Measurements from ENCODE around the gene LRWD1.
"Not testable (repeated sequence)": the region's sequence is repeated elsewhere in the genome, so short reads cannot be mapped to it uniquely, and the experiment has no call there.

The LRWD1 gene

DNA sequence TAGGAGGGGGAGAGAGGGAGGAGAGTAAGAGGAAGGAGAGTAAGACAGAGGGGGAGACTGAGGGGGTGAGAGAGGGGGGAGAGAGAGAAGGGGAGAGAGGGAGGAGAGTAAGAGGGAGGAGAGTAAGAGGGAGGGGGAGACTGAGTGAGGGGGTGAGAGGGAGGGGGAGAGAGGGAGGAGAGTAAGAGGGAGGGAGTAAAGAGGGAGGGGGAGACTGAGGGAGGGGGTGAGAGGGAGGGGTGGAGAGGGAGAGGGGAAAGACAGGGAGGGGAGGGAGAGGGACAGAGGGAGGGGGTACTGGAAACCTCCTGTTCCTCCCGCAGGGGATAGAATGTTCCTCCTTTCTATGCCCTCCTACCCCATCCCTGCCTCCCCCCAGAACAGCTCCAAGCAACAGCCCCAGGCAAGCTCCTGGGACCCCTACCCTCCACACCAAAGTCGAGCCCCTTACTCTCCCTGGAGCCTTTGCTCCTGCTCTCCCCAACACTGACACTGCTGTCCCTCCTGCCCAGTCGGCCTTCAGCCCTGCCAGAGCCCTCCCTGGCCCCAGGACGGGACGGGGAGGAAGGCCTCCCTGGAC lies 47.9 kb downstream of the LRWD1 start (continued):
- TF ChIP-seq, protein P1, sequence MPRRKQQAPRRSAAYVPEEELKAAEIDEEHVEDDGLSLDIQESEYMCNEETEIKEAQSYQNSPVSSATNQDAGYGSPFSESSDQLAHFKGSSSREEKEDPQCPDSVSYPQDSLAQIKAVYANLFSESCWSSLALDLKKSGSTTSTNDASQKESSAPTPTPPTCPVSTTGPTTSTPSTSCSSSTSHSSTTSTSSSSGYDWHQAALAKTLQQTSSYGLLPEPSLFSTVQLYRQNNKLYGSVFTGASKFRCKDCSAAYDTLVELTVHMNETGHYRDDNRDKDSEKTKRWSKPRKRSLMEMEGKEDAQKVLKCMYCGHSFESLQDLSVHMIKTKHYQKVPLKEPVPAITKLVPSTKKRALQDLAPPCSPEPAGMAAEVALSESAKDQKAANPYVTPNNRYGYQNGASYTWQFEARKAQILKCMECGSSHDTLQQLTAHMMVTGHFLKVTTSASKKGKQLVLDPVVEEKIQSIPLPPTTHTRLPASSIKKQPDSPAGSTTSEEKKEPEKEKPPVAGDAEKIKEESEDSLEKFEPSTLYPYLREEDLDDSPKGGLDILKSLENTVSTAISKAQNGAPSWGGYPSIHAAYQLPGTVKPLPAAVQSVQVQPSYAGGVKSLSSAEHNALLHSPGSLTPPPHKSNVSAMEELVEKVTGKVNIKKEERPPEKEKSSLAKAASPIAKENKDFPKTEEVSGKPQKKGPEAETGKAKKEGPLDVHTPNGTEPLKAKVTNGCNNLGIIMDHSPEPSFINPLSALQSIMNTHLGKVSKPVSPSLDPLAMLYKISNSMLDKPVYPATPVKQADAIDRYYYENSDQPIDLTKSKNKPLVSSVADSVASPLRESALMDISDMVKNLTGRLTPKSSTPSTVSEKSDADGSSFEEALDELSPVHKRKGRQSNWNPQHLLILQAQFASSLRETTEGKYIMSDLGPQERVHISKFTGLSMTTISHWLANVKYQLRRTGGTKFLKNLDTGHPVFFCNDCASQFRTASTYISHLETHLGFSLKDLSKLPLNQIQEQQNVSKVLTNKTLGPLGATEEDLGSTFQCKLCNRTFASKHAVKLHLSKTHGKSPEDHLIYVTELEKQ (tag by site-specific recombination; IDR thresholded peaks at IDR 0.05; ENCODE audit: borderline replicate concordance) = 0 out of 2 replicates have a peak, but pooled peaks have one; percentile 30
- TF ChIP-seq, protein P2, sequence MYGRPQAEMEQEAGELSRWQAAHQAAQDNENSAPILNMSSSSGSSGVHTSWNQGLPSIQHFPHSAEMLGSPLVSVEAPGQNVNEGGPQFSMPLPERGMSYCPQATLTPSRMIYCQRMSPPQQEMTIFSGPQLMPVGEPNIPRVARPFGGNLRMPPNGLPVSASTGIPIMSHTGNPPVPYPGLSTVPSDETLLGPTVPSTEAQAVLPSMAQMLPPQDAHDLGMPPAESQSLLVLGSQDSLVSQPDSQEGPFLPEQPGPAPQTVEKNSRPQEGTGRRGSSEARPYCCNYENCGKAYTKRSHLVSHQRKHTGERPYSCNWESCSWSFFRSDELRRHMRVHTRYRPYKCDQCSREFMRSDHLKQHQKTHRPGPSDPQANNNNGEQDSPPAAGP (tag by site-specific recombination; IDR thresholded peaks at IDR 0.05) = peak; percentile 91

DNA sequence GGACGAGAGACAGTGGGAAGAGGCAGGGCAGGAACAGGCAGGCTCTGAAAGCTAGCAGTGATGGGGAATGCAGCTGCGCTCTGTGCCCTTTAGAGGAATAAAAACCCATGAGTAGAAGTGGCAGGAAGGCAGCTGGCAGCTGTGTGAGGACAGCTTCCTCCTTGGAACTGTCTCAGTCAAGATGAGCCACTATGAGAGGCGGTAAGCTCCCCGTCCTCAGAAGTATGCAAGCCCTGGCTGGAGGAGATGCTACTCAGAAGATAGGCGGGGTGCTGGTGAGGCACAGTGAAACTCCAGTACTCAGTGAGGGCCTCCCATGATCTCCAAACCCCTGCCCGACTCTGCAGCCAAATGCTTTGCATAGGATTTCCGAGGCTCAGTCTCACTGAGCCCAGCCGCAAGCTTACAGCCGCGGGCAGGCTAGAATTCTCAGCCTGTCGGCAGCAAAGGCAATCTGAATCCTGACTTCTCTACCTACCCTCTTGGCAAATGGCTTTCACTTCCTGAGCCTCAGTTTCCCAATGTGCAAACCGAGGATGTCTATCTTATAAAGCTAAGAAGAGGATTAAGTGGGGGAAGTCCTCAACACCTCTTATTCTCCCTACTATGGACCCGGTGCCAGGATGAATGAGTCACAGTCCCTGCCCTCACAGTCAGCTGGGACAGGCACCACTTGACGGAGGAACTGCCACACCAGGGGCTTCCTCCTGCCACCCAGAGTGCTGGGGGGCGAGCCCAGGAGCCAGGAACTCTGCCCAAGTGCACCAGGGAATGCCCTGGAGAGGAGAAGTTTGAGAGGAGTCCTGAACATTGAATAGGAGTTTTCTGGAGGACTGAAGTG lies 50.3 kb downstream of the LRWD1 start:
- H3K27ac ChIP-seq (ENCODE audit: extremely low read depth, low read depth, low read length); H3K9me3 ChIP-seq (ENCODE audit: control insufficient read depth, insufficient read depth, low read depth, low read length); H3K4me1 ChIP-seq (ENCODE audit: control insufficient read depth, insufficient read depth, low read length); POLR2A ChIA-PET; CTCF ChIA-PET; H3K4me3 ChIP-seq (ENCODE audit: low read depth, low read length); H3K36me3 ChIP-seq (ENCODE audit: control insufficient read depth in 2 of 2, insufficient read depth in 1 of 2, low read length in 2 of 2): not testable (repeated sequence)

DNA sequence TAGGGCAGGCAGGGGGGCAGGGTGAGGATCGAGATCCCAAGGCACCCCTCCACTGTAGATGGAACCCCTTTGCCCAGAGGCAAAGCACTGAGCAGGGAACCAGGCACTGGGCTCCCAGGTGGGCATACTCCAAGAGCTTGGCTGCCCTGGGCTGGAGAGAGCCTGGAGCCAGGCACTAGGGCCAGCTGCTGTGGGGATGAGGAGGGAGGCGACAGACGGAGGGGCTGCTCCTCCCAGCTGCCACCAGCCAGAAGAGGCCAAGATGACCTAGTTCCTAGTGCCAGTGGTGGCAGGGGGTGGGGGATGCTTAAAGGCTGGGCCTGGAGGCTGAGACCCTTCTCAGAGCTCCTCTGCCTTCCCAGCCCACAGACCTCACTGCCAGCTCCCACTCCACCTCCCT lies 51.1 kb downstream of the LRWD1 start:
- H3K4me1 ChIP-seq (ENCODE audit: control insufficient read depth, insufficient read depth, low read length); CTCF ChIA-PET; H3K4me3 ChIP-seq (ENCODE audit: low read depth, low read length); H3K9me3 ChIP-seq (ENCODE audit: control insufficient read depth, insufficient read depth, low read depth, low read length); POLR2A ChIA-PET; H3K36me3 ChIP-seq (ENCODE audit: control insufficient read depth in 2 of 2, insufficient read depth in 1 of 2, low read length in 2 of 2); H3K27ac ChIP-seq (ENCODE audit: extremely low read depth, low read depth, low read length): not testable (repeated sequence)

DNA sequence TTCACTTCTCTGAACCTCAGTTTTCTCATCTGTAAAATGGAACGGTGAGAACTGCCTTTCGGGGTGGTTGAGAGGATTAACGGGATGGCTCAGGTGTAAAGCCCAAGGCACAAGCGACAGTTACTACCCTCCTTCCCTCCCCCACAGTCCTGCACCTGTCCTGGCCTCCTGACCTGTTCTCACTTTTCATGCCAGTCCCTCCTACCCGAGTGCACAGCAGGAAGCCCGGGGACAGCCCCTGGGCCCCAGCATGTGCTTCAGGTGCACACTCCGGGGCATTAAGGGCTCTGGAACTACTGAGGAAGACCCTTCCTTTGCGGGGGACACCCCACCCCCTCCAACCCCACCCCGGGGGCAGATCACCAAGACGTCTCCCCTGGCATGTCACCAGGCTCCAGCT lies 52.2 kb downstream of the LRWD1 start:
- POLR2A ChIA-PET; H3K9me3 ChIP-seq (ENCODE audit: control insufficient read depth, insufficient read depth, low read depth, low read length); CTCF ChIA-PET: not testable (repeated sequence)

DNA sequence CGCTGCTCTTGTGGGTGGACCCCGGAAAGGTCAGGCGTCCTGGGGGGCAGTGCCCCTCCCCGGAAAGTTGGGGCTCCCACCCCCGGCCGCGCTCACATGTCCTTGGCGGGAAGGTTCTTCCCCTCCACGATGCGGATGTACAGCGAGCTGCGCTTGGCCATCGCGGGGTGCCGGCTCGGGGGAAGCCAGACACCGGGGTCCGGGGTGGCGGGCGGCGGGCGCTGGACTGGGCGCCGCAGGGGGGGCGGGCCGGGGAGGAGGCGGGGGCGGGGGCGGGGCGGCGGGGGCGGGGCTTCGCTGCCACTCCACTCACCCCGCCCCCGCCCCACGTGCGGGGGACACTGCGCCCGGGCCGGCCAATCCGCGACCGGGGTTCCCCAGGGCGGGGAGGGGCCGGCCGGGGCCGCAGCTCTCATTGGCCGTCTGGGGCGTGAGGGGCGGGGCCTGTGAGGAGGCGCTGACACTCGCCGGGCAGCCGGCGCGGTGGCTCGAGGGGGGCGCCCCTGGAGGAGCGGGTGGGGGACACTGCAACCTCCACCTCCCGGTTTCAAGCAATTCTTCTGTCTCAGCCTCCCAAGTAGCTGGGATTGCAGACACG lies 52.9 kb downstream of the LRWD1 start, which contains the start of gene RASA4B:
Gene RASA4B, minus strand, starts transcription at position 228 of the 598 bp plus-strand sequence. Its CDS starts 67 bp downstream, at position 161.
- CTCF ChIA-PET; POLR2A ChIA-PET; H3K27ac ChIP-seq (ENCODE audit: extremely low read depth, low read depth, low read length); H3K36me3 ChIP-seq (ENCODE audit: control insufficient read depth in 2 of 2, insufficient read depth in 1 of 2, low read length in 2 of 2); H3K4me1 ChIP-seq (ENCODE audit: control insufficient read depth, insufficient read depth, low read length); H3K4me3 ChIP-seq (ENCODE audit: low read depth, low read length); H3K9me3 ChIP-seq (ENCODE audit: control insufficient read depth, insufficient read depth, low read depth, low read length): not testable (repeated sequence)

More for the DNA sequence above, 52.2 kb downstream of the LRWD1 start:
- not testable (repeated sequence) for H3K27ac ChIP-seq (ENCODE audit: extremely low read depth, low read depth, low read length); H3K36me3 ChIP-seq (ENCODE audit: control insufficient read depth in 2 of 2, insufficient read depth in 1 of 2, low read length in 2 of 2); H3K4me1 ChIP-seq (ENCODE audit: control insufficient read depth, insufficient read depth, low read length); H3K4me3 ChIP-seq (ENCODE audit: low read depth, low read length)

DNA sequence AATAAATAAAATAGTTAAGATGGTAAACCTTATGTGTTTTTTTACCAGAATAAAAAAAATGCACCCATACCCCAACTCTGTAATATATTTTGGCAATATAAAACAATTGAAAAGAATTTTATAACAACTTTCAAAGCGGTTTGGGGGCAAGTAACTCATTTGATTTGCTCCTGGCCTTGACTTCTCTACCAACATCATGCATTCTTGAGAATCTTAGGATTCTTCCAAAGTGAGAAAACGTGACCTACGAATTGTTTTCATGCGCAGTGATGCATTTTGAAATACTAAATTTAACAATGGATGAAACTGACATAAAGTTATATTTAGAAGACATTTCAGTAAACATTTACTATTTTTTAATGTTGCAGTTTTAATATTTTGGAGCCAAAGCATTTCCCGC lies 56.0 kb downstream of the LRWD1 start:
- CTCF ChIA-PET; POLR2A ChIA-PET; H3K4me1 ChIP-seq (ENCODE audit: control insufficient read depth, insufficient read depth, low read length); H3K36me3 ChIP-seq (ENCODE audit: control insufficient read depth in 2 of 2, insufficient read depth in 1 of 2, low read length in 2 of 2); H3K27ac ChIP-seq (ENCODE audit: extremely low read depth, low read depth, low read length); H3K9me3 ChIP-seq (ENCODE audit: control insufficient read depth, insufficient read depth, low read depth, low read length); H3K4me3 ChIP-seq (ENCODE audit: low read depth, low read length): not testable (repeated sequence)
